G401 (cell line): ENCODE results near the gene CENATAC. TPM values are rescaled to one million over a fixed set of nuclear protein-coding genes. Genes with fewer than 3 reads are reported as not detected.
"Not testable (repeated sequence)": the region's sequence is repeated elsewhere in the genome, so short reads cannot be mapped to it uniquely, and the experiment has no call there.

Experiments used
- DNase-seq: peaks from one replicate; pipeline ENCODE4 v3.0.0-alpha.2; 2015; ENCODE audit warnings: low spot score
- in situ Hi-C: cut with HindIII; loops from 2 replicates; pipeline ENCODE4 v1.10.0; 2016; ENCODE audit warnings: low sequenced_read_pairs, mixed read lengths
- total RNA-seq: library from RNA; depleted of rRNA; stranded (reverse); fragments of >200 nt; shearing (Covaris generic); gene quantifications from 2 replicates; pipeline ENCODE4 v1.2.3, GENCODE V29; 2014; rRNA removed

The CENATAC gene, protein sequence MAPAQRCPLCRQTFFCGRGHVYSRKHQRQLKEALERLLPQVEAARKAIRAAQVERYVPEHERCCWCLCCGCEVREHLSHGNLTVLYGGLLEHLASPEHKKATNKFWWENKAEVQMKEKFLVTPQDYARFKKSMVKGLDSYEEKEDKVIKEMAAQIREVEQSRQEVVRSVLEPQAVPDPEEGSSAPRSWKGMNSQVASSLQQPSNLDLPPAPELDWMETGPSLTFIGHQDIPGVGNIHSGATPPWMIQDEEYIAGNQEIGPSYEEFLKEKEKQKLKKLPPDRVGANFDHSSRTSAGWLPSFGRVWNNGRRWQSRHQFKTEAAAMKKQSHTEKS
- total RNA-seq = 30.4 and 34.0 TPM in 2 replicates

DNA sequence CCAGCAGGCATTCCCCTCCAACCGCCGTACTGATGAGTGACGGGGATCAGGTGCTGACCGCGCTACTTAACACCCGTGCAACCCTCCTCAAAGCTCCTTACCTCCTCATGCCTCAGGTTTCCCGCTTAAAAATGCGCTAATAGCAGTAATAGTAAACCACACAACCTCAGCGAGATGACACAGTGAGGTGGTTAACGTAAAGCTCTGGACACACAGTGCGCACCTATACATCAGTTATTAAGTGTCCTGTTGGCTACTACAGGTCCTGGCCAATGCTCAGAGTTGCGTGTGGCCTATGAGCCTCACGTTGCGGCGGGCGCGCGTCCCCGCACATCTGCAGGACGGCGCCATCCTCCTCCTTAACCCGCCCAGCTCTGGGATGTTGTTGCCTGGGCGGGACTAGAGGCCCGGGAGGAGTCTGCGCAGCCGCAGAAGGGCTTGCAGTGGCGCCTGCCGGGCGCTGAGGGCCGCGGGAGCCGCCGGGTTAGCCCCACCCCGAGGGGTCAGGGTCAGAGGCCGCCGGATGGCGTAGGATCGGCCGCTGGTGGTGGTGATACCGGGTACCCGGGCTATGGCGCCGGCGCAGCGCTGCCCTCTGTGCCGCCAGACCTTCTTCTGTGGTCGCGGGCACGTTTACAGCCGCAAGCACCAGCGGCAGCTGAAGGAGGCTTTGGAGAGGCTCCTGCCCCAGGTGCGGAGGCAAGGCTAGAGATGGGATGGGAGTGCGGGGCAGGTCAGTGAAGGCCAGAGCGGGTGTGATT, at the start of gene CENATAC:
Gene CENATAC, plus strand, starts transcription at position 512 of the 761 bp plus-strand sequence. Its CDS starts 60 bp downstream, at position 572.
- DNase-seq = peak; percentile 93
- in situ Hi-C loops = no loop called here

DNA sequence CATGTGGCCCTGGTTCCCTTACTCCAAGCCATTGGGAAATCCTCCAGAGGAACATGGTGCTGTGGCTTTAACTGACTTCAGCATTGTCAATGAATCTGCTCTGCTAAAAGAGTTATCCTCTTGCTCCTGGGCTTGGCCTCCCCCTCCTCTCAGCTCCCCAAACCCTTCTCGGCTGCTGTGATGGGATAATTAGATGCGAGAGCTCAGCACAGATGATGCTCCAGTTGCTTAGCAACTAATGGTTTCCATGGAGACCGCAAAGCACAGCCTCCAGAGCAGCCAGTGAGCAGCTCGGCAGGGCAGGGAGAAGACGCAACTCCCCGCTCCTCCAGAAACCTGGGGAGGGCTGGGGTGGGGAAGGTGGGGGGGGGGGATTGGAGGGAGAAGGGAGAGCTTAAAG, 44.7 kb upstream of the CENATAC start:
- DNase-seq = peak; percentile 90
- in situ Hi-C loops = no loop called here

- in situ Hi-C loops, DNase-seq: not testable (repeated sequence)
Measured at GRCh38 chr11:118953976-118954375, 44.0 kb upstream of the CENATAC start.

DNA sequence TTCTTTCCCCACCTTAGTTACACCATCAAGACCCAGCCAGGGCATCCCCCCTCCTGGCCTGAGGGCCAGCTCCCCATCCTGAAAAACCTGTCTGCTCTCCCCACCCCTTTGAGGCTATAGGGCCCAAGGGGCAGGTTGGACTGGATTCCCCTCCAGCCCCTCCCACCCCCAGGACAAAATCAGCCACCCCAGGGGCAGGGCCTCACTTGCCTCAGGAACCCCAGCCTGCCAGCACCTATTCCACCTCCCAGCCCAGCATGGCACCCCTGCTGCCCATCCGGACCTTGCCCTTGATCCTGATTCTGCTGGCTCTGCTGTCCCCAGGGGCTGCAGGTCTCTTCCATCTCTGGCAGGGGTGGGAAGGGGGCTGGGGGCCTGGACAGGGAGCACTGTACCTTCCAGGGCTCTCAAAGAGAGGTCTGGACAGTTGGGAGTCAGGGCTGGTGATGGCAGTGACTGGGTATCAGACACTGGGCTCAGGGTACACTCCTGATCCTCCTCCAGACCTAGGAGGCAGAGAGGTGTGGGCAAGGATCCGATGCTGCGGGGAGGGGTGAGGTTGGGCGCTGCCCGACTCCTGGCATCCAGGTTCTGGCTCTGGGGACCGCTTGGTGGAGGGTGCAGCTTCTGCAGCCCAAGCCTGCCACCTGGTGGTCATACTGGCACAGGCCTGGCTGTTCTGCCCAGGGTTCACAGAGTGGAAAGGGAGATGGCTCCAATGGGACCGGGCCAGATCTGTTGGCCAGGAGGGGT, 41.7 kb upstream of the CENATAC start, which contains the start of gene UPK2:
Gene UPK2, plus strand, starts transcription at position 205 of the 753 bp plus-strand sequence. Its CDS starts 53 bp downstream, at position 258.
- in situ Hi-C loops = no loop called here
- DNase-seq = peak; percentile 92

DNA sequence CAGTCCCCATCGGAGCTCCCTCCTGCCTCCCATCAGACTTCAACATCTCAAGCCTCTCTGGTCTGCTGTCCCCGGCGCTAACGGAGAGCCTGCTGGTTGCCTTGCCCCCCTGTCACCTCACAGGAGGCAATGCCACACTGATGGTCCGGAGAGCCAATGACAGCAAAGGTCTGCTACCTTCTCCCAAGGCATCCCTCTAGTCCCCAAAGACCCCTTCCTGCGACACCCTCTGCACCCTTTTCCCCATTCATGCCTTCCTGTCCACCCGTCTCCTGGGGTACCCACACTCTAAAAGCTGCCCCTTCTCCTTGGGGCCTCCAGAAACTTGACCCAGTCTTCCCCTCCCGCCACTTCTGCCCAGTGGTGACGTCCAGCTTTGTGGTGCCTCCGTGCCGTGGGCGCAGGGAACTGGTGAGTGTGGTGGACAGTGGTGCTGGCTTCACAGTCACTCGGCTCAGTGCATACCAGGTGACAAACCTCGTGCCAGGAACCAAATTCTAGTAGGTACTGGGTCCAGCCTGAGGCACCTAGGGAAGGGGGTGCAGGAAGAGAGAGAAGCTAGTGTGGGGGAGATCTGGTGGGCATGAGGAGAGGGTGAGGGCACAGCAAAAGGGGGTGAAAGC, 41.0 kb upstream of the CENATAC start:
- in situ Hi-C loops = no loop called here
- no peak for DNase-seq

DNA sequence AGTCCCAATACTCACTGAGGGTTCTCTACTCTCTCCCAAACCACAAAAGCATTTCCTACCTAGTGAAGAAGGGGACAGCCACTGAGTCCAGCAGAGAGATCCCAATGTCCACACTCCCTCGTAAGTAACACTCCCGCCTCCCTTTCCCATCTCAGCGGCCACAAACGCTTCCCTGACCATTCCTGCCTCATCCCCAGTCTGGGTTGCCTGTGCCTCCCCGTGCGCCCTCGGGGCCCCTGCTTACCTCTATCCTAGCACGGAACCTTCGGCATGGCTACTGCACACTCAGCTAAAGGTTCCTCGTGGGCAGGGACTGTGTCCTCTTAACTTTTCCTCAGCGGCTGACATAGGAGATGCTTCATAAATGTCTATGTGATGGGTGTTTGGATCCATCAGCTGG, 40.4 kb upstream of the CENATAC start:
- no peak for DNase-seq
- in situ Hi-C loops = no loop called here

DNA sequence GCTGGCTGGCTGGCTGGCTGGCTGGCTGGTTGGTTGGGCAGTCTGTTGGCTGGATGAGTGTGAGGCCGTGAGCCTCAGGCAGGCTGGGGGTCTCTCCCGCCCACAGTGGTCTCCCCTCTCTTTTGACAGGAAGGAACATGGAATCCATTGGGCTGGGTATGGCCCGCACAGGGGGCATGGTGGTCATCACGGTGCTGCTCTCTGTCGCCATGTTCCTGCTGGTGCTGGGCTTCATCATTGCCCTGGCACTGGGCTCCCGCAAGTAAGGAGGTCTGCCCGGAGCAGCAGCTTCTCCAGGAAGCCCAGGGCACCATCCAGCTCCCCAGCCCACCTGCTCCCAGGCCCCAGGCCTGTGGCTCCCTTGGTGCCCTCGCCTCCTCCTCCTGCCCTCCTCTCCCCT, 40.0 kb upstream of the CENATAC start:
- in situ Hi-C loops = no loop called here
- no peak for DNase-seq

DNA sequence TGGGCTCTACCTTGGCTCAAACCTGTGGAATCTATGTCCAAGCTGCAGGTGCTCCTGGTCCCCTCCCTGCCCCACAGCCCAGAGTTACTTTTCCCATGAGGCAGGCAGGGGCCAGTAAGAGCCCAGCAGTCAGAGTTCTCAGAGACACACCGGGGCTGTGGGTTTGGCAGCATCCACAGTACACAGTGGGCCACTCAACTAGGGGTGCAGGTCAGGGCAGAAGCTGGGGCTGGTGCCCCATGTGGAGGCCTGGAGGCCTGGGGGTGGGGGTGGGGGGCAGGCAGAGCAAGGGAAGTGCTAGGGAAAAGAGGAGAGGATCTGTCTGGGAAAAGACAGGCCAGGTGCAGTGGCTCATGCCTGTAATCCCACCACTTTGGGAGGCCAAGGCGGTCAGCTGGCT, 39.4 kb upstream of the CENATAC start:
- in situ Hi-C loops = no loop called here
- DNase-seq = no peak

DNA sequence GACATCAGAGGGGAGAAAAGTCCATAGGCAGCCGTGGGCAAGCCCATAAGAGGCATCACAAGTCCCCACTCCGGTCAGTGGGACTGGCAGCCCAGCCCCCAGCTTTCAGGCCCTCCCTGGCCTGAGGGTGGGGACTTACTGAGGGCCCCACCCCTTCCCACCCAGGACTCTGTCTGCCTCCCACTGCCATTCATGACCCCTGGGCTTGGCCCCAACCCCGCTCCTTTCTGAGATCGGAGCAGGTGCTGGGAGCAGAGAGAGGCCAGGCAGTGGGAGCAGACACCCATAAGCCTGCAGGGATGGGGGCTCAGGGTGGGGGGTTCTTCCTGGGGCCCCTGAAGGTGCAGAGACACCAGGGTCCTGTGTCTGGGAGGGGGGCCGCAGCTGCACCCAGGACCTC, 36.7 kb upstream of the CENATAC start:
- in situ Hi-C loops = no loop called here
- DNase-seq = no peak

DNA sequence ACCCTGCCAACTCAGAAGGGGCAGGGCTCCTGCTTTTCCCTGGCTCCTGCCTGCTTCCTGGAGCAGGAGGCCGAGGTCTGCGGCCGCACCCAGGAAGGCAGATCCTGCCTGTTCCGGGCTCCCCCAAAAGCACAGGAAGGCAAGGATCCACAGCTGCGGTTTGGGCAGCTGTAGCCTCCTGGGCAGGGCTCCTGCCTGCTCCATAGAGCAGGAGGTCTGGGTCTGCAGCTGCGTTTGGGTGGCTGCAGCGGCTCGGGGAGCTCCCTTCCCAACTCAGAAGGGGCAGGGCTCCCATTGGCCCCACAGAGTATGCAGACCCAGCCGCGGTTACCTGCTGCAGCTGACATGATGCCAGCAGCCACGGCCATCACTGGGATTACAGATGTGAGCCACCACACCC, 36.3 kb upstream of the CENATAC start:
- no peak for DNase-seq
- in situ Hi-C loops = no loop called here

GRCh38 chr11:118969508-118969907, 28.4 kb upstream of the CENATAC start:
- in situ Hi-C loops, DNase-seq: not testable (repeated sequence)

GRCh38 chr11:118971646-118972045, 26.3 kb upstream of the CENATAC start, which contains the start of gene FOXR1:
Gene FOXR1, plus strand, starts transcription at chr11:118971761. Its CDS starts 171 bp downstream, at chr11:118971932.
- no peak for DNase-seq
- in situ Hi-C loops = no loop called here

GRCh38 chr11:118973985-118974384, 24.0 kb upstream of the CENATAC start:
- no peak for DNase-seq
- in situ Hi-C loops = no loop called here

- in situ Hi-C loops = no loop called here
- DNase-seq = no peak
Measured at GRCh38 chr11:118975771-118976709, 21.9 kb upstream of the CENATAC start.

DNA sequence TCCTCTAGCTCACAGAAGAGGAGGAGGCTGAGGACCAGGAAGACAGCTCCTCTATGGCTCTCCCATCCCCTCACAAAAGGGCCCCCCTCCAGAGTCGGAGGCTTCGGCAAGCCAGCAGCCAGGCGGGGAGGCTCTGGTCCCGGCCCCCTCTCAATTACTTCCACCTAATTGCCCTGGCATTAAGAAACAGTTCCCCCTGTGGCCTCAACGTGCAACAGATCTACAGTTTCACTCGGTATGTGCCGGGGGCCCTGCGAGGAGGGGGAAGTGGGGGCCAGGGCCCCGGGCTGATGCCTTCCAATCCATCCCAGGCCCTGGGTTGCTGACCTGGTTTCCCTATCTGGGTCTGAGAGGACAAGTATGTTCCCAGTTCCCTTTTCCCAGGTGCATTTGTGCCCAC, 18.5 kb upstream of the CENATAC start:
- no peak for DNase-seq
- in situ Hi-C loops = no loop called here

DNA sequence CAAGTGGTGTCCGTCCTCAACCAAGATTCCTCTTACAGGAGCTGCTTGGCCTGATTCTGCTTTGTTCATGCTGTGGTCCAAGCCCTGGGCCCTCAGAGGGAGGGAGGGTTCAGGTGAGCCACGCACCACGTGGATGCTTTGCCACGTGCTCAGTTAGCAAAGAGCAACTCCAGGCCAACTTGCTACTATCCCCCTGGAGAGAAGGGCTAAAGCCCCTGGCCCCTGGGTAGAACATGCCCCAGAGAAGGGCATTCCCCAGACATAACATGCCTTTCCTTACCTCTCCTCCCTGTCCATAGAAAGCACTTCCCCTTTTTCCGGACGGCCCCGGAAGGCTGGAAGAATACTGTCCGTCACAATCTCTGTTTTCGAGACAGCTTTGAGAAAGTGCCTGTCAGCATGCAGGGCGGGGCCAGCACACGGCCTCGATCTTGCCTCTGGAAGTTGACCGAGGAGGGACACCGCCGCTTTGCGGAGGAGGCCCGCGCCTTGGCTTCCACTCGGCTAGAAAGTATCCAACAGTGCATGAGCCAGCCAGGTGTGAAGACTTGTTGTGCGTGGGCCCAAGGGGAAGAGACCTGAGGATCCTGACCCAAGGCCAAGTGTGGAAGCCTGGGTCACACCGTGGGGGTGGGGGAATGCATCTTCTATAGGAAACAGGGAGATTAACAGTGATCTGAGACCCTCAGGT, 17.6 kb upstream of the CENATAC start:
- no peak for DNase-seq
- in situ Hi-C loops = no loop called here

GRCh38 chr11:118984337-118984736, 13.6 kb upstream of the CENATAC start:
- DNase-seq, in situ Hi-C loops: not testable (repeated sequence)

DNA sequence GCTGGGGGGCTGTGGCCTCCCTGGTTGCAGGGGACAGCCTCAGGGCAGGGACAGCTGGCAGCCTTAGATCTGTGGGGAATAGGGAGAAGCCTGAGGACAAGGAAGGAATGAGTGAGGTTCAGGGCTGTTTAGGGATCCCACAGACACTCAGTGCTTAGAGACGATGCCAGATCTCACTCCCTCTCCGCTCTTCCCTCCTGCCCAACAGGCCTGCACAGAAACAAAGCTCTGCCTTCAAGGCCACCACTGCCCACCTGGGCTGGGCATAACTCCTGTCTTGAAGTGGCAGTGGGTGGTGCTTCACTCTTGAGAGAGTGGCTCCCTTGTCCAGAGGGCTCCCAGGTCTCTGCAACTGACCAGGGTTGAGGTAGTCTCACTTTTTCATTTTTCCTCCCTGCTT, 13.1 kb upstream of the CENATAC start:
- no peak for DNase-seq
- in situ Hi-C loops = no loop called here
